HepG2 (cell line): Measurements from ENCODE around the gene C20orf96. TPM values are rescaled to one million over a fixed set of nuclear protein-coding genes. Genes with fewer than 3 reads are reported as not detected.
A peak's percentile ranks its signal among the peaks of the same experiment; 100 is the strongest.

ENCODE experiments used
- FOSL2 ChIP-seq: sonication (generic); formaldehyde crosslinking; IDR thresholded peaks from 2 replicates; pipeline ENCODE4 v1.4.0; 2020; ENCODE audit warnings: missing genetic modification reagents
- FOXK1 ChIP-seq: sonication (generic); formaldehyde crosslinking; IDR thresholded peaks from 2 replicates; pipeline ENCODE4 v1.4.0; 2020; ENCODE audit warnings: low read depth, missing genetic modification reagents, borderline replicate concordance
- MAFF ChIP-seq: IDR thresholded peaks from 2 replicates; pipeline ENCODE4 v1.6.1; 2011; ENCODE audit warnings: low read depth, low read length, improper control_type of control experiment
- MED1 ChIP-seq: sonication (generic); formaldehyde crosslinking; IDR thresholded peaks from 2 replicates; pipeline ENCODE4 v1.4.0; 2020; ENCODE audit warnings: missing genetic modification reagents
- MXI1 ChIP-seq: IDR thresholded peaks from 3 replicates; pipeline ENCODE4 v1.6.1; 2012; ENCODE audit warnings: low read depth, low read length, inconsistent platforms, borderline replicate concordance
- NCOA2 ChIP-seq: sonication (generic); formaldehyde crosslinking; IDR thresholded peaks from 2 replicates; pipeline ENCODE4 v1.8.0; 2022; ENCODE audit warnings: inconsistent platforms
- PHF8 ChIP-seq: sonication (generic); formaldehyde crosslinking; IDR thresholded peaks from 2 replicates; pipeline ENCODE4 v1.5.0; 2020; ENCODE audit warnings: missing genetic modification reagents
- RBM39 ChIP-seq: fragments of 200-400 bp; formaldehyde crosslinking; IDR thresholded peaks from one replicate; pipeline ENCODE4 v1.6.1; 2018; ENCODE audit warnings: antibody characterized with exemption, mild to moderate bottlenecking, low read depth, low read length; ENCODE audit not compliant: poor library complexity, severe bottlenecking
- RXRB ChIP-seq: IDR thresholded peaks from 2 replicates; pipeline ENCODE4 v1.6.1; 2016; ENCODE audit warnings: borderline replicate concordance, missing genetic modification reagents, missing compliant biosample characterization
- SP140L ChIP-seq: sonication (generic); formaldehyde crosslinking; IDR thresholded peaks from 2 replicates; pipeline ENCODE4 v1.4.0; 2020; ENCODE audit warnings: missing genetic modification reagents, borderline replicate concordance
- THAP11 ChIP-seq: IDR thresholded peaks from 2 replicates; pipeline ENCODE4 v1.6.1; 2016; ENCODE audit warnings: missing biosample characterization, missing genetic modification reagents
- XRCC5 ChIP-seq: fragments of 200-400 bp; formaldehyde crosslinking; optimal IDR thresholded peaks from 2 replicates; pipeline ENCODE3; 2017; ENCODE audit warnings: mild to moderate bottlenecking, low read length
- ZMAT3 ChIP-seq: sonication (generic); formaldehyde crosslinking; conservative IDR thresholded peaks from 2 replicates; pipeline ENCODE4 v1.7.0; 2021; ENCODE audit warnings: missing genetic modification reagents
- ZNF660 ChIP-seq: sonication (generic); formaldehyde crosslinking; IDR thresholded peaks from 2 replicates; pipeline ENCODE4 v1.5.1; 2020; ENCODE audit warnings: mild to moderate bottlenecking, low read depth, missing genetic modification reagents, borderline replicate concordance
- ZNF792 ChIP-seq: IDR thresholded peaks from 2 replicates; pipeline ENCODE4 v1.6.1; 2016
- polyA plus RNA-seq, 8 experiments: library from polyadenylated mRNA; depleted of rRNA in 3 of 8; stranded (reverse) in 7 of 8; unstranded in 1 of 8; fragments of >200 nt; fragmentation: Illumina TruSeq in 4 of 8; extraction: Trizol in 4 of 8; gene quantifications; 2 replicates each; pipeline versions ENCODE4 v1.2.1 to v1.2.3, GENCODE V29; 2011 to 2016; ENCODE audit warnings: low read depth in 4 of 8, missing spikeins in 1 of 8, mixed read lengths in 1 of 8; ENCODE audit not compliant: insufficient read depth in 1 of 8
- total RNA-seq, 5 experiments: library from RNA; depleted of rRNA; stranded (reverse); fragments of >200 nt; fragmentation: Illumina TruSeq; extraction: Trizol; gene quantifications; 2 replicates each; pipeline ENCODE4 v1.2.3, GENCODE V29; 2016; ENCODE audit warnings: low read depth in 1 of 5
- TF ChIP-seq, protein P1 (sequence below): IDR thresholded peaks from 2 replicates; pipeline ENCODE4 v1.6.1; 2016; ENCODE audit warnings: missing genetic modification reagents, missing compliant biosample characterization
- TF ChIP-seq, protein P2 (sequence below): sonication (generic); formaldehyde crosslinking; IDR thresholded peaks from 2 replicates; pipeline ENCODE4 v1.4.0; 2020; ENCODE audit warnings: missing genetic modification reagents, mild to moderate bottlenecking, borderline replicate concordance
- TF ChIP-seq, protein P3 (sequence below): sonication (generic); formaldehyde crosslinking; IDR thresholded peaks from 2 replicates; pipeline ENCODE4 v1.5.0; 2020; ENCODE audit warnings: mild to moderate bottlenecking, missing genetic modification reagents
- TF ChIP-seq, protein P4 (sequence below): sonication (generic); formaldehyde crosslinking; conservative IDR thresholded peaks from 2 replicates; pipeline ENCODE4 v1.4.0; 2020; ENCODE audit warnings: mild to moderate bottlenecking, missing genetic modification reagents, moderate library complexity
- TF ChIP-seq, protein P5 (sequence below): sonication (generic); formaldehyde crosslinking; IDR thresholded peaks from 2 replicates; pipeline ENCODE4 v1.4.0; 2020; ENCODE audit warnings: missing genetic modification reagents
- TF ChIP-seq, protein P6 (sequence below): sonication (generic); formaldehyde crosslinking; IDR thresholded peaks from 2 replicates; pipeline ENCODE4 v1.4.0; 2020; ENCODE audit warnings: missing genetic modification reagents

Gene C20orf96
- total and polyA plus RNA-seq, 2 of the 13 experiments (the other 11 are each of a cell fraction or from before 2014, with no cell fraction given) = 3.8 to 20.6 TPM

DNA sequence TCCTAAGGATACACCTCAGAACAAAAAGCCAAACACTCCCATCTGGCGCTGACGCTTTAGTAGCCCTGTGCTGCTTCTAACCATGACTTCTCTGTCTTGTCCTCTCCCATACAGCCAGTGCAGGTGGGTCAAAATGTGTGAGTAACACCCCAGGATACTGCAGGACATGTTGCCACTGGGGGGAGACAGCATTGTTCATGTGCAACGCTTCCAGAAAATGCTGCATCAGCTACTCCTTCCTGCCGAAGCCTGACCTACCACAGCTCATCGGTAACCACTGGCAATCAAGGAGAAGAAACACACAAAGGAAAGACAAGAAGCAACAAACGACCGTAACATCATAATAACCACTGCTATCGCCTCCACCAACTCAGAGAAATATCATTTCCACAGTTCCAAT is 31.6 kb downstream of the C20orf96 start (continued):
- TF ChIP-seq, protein P1, sequence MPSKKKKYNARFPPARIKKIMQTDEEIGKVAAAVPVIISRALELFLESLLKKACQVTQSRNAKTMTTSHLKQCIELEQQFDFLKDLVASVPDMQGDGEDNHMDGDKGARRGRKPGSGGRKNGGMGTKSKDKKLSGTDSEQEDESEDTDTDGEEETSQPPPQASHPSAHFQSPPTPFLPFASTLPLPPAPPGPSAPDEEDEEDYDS (CRISPR knock-in tag) = 0 out of 2 replicates have a peak, but pooled peaks have one; percentile 11
- TF ChIP-seq ZNF792 (0 out of 2 replicates have a peak, but pooled peaks have one; percentile 25), RBM39 (no peak), ZNF660 (CRISPR knock-in tag) (no peak), FOSL2 (CRISPR knock-in tag) (peak; percentile 29; the same call in 1 of the 2 replicates), MXI1 (peak; percentile 29; the same call in 1 of the 3 replicates), THAP11 (CRISPR knock-in tag) (no peak), XRCC5 (peak; percentile 32), ZMAT3 (CRISPR knock-in tag) (no peak), MAFF (peak; percentile 99), RXRB (CRISPR knock-in tag) (0 out of 2 replicates have a peak, but pooled peaks have one; percentile 12), SP140L (CRISPR knock-in tag) (no peak), MED1 (peak; percentile 30; the same call in 1 of the 2 replicates), FOXK1 (peak; percentile 34; the same call in 1 of the 2 replicates), PHF8 (CRISPR knock-in tag) (no peak), NCOA2 (no peak)
- TF ChIP-seq, protein P2, sequence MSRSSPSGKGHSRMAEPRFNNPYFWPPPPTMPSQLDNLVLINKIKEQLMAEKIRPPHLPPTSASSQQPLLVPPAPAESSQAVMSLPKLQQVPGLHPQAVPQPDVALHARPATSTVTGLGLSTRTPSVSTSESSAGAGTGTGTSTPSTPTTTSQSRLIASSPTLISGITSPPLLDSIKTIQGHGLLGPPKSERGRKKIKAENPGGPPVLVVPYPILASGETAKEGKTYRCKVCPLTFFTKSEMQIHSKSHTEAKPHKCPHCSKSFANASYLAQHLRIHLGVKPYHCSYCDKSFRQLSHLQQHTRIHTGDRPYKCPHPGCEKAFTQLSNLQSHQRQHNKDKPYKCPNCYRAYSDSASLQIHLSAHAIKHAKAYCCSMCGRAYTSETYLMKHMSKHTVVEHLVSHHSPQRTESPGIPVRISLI (CRISPR knock-in tag) = peak; percentile 42; the same call in 1 of the 2 replicates
- TF ChIP-seq, protein P3, sequence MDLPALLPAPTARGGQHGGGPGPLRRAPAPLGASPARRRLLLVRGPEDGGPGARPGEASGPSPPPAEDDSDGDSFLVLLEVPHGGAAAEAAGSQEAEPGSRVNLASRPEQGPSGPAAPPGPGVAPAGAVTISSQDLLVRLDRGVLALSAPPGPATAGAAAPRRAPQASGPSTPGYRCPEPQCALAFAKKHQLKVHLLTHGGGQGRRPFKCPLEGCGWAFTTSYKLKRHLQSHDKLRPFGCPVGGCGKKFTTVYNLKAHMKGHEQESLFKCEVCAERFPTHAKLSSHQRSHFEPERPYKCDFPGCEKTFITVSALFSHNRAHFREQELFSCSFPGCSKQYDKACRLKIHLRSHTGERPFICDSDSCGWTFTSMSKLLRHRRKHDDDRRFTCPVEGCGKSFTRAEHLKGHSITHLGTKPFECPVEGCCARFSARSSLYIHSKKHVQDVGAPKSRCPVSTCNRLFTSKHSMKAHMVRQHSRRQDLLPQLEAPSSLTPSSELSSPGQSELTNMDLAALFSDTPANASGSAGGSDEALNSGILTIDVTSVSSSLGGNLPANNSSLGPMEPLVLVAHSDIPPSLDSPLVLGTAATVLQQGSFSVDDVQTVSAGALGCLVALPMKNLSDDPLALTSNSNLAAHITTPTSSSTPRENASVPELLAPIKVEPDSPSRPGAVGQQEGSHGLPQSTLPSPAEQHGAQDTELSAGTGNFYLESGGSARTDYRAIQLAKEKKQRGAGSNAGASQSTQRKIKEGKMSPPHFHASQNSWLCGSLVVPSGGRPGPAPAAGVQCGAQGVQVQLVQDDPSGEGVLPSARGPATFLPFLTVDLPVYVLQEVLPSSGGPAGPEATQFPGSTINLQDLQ (CRISPR knock-in tag) = no peak
- TF ChIP-seq, protein P4, sequence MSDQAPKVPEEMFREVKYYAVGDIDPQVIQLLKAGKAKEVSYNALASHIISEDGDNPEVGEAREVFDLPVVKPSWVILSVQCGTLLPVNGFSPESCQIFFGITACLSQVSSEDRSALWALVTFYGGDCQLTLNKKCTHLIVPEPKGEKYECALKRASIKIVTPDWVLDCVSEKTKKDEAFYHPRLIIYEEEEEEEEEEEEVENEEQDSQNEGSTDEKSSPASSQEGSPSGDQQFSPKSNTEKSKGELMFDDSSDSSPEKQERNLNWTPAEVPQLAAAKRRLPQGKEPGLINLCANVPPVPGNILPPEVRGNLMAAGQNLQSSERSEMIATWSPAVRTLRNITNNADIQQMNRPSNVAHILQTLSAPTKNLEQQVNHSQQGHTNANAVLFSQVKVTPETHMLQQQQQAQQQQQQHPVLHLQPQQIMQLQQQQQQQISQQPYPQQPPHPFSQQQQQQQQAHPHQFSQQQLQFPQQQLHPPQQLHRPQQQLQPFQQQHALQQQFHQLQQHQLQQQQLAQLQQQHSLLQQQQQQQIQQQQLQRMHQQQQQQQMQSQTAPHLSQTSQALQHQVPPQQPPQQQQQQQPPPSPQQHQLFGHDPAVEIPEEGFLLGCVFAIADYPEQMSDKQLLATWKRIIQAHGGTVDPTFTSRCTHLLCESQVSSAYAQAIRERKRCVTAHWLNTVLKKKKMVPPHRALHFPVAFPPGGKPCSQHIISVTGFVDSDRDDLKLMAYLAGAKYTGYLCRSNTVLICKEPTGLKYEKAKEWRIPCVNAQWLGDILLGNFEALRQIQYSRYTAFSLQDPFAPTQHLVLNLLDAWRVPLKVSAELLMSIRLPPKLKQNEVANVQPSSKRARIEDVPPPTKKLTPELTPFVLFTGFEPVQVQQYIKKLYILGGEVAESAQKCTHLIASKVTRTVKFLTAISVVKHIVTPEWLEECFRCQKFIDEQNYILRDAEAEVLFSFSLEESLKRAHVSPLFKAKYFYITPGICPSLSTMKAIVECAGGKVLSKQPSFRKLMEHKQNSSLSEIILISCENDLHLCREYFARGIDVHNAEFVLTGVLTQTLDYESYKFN (CRISPR knock-in tag) = no peak
- TF ChIP-seq, protein P5, sequence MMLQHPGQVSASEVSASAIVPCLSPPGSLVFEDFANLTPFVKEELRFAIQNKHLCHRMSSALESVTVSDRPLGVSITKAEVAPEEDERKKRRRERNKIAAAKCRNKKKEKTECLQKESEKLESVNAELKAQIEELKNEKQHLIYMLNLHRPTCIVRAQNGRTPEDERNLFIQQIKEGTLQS = no peak
- TF ChIP-seq, protein P6, sequence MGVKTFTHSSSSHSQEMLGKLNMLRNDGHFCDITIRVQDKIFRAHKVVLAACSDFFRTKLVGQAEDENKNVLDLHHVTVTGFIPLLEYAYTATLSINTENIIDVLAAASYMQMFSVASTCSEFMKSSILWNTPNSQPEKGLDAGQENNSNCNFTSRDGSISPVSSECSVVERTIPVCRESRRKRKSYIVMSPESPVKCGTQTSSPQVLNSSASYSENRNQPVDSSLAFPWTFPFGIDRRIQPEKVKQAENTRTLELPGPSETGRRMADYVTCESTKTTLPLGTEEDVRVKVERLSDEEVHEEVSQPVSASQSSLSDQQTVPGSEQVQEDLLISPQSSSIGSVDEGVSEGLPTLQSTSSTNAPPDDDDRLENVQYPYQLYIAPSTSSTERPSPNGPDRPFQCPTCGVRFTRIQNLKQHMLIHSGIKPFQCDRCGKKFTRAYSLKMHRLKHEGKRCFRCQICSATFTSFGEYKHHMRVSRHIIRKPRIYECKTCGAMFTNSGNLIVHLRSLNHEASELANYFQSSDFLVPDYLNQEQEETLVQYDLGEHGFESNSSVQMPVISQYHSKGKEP (CRISPR knock-in tag) = no peak
